AG08396 (cell line): ENCODE measurements around the gene C1GALT1.
"Not testable (repeated sequence)": the region's sequence is repeated elsewhere in the genome, so short reads cannot be mapped to it uniquely, and the experiment has no call there.

Source experiments
- DNase-seq: peaks from one replicate; pipeline ENCODE4 v3.0.0; 2012; ENCODE audit warnings: low spot score, mixed read lengths

C1GALT1 gene

DNA sequence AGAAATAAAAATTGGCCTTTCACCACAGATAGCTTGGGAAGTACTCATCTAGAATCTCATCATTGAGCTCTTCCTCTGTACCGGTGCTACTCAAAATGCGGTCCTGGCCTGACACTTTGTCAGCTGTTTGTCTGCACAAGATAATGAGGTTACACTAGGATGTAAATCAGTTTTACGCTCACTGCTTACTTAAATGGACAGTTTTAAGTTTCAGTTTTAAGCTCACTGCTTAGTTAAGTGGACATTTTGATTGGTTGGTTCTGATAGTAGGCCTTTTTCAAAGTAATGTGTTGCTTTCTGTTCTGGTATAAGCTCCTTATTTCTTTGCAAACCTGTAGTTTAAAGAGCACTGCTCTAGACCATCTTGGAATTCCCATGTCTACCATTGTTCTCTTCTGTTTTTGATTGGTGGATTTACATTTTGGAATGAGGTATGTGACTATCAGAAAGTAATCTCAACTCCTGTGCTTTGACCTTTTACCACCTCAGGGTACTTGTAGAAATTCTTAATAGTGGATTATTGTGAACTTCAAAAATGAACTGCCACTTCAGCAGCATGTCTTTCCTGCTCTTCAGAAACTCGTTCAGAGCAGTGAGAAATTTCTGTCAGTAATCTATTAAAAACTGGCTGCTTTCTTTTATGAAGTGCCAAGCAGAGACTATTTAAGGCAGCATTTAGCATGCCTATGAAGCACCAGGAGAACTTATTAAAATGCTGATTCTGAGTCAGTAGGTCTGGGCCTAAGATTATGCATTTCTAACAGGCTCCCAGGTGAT, 55.0 kb downstream of the C1GALT1 start:
- no peak for DNase-seq

DNA sequence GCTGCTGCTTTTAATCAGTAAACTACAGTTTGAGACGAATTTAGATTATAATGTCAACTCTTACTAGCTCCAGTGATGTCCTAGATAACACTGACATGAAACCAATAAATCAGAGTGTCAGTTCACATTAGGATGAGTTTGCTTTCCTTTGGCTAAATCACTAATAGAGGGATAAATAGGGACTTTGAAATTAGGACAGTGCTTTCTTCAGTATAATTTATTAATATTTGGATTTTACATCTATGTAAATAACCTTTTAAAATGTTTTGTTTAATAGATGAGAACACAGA, 55.6 kb downstream of the C1GALT1 start:
- no peak for DNase-seq

DNA sequence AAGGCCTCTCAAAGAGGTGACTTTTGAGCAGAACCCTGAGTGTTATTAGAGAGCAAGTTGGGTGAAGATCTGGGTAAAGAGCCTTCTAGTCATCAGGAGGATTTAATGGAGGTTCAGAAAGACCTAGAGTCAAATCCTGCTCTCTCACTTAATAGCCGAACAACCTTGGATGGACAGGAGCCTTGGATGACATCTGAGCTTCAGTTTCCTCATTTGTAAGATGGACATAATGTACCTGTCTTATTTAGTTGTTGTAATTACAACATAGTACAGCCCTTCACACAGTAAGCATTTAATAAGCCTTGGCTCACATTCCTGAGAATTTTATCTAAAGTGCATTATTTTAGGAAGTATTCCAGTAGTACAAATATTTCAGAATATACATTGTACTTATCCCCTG, 57.0 kb downstream of the C1GALT1 start:
- no peak for DNase-seq

DNA sequence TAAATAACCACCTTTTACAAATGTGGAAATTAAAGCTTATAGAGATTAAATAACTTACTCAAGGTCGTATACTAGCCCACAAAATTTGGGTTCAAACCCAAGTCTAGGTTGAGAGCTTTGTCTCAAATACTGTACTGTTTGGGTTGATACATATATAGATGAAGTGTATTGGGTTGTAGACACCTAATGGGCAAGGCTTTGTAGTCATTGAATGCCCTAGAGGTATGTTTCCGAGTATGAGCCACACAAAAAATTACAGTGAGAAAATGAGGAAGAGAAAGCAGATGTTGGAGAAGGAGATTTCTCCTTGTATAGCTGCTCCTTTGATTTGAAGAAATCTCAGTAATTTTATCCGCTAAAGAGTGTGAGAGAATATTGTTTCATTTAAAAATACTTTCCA, 60.6 kb downstream of the C1GALT1 start:
- DNase-seq, result no peak

GRCh38 chr7:7245233-7245632, 62.9 kb downstream of the C1GALT1 start:
- DNase-seq, result not testable (repeated sequence)

DNA sequence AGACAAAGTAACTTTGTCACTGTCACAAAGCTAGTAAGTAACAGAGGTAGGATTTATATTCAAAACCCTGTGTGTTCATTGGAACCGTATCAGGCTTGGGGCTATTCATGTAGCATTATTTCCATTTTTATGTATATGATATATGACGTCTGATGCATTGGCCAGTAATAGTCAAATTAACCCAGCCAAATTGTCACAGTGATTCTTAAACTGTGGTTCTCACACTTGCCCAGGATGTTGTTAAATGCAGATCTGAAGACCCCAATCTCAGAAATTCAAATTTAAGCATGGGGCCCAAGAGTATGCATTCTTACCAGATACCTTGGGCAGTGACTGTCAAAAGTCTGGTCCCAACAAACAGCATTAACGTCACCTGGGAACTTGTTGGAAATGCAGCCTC, 63.9 kb downstream of the C1GALT1 start:
- DNase-seq, result no peak

DNA sequence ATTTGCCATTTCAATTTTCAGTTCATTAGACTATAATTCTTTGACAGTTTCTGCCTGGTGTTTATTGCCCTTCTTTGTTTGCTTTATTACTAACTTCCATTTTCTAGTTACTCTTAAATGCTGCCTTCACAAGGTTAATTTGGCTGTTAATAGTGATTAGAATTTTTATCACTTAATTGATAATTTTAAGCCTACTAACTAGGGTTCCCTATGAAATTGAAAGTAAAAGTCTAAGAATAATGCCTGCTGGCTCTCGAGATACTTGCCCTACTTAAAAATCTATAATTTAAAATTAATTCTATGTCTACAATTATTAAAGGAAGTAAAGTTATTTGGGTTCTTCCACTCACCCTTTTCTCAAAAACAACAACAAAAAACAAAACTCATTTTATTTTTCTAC, 65.3 kb downstream of the C1GALT1 start:
- DNase-seq, result no peak

GRCh38 chr7:7249814-7250213, 67.5 kb downstream of the C1GALT1 start:
- no peak for DNase-seq

DNA sequence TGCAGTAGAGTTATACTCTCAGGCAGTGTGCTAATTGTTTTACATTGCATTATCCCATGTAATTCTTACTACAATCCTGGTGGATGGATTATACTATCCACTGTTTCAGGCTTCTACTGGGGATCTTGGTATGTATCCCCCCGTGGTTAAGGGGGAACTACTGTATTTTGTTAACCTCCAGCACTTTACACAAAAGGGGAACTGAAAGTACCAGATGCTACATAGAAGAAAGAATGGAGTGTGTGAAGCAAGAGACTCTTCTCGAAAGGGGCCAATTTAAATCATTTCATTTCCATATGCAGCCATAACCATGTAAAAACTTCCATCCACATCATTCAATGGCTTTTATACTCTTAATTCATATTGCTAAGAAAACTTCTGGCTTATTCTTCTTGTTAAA, 69.4 kb downstream of the C1GALT1 start:
- DNase-seq, result no peak

DNA sequence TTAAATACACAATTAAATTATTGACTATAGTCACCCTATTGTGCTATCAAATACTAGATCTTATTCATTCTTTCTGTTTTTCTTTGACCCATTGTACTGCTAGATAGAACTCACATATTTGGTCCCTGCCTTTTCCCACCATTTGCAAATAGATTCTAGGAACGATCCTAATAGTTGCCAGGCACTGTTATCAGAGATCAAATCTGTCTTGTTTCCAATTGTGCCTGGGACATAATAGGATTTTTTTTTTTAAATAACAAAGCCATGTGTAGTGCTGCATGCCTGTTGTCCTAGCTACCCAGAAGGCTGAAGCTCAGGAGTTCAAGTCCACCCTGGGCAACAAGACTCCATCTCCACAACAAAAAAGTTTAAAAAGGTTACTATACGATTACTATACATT, 72.0 kb downstream of the C1GALT1 start:
- DNase-seq, result no peak

GRCh38 chr7:7254908-7255307, 72.6 kb downstream of the C1GALT1 start:
- no peak for DNase-seq

- no peak for DNase-seq
Observed at GRCh38 chr7:7256731-7257274, 74.5 kb downstream of the C1GALT1 start.

- no peak for DNase-seq
Observed at GRCh38 chr7:7257899-7258692, 75.8 kb downstream of the C1GALT1 start.

DNA sequence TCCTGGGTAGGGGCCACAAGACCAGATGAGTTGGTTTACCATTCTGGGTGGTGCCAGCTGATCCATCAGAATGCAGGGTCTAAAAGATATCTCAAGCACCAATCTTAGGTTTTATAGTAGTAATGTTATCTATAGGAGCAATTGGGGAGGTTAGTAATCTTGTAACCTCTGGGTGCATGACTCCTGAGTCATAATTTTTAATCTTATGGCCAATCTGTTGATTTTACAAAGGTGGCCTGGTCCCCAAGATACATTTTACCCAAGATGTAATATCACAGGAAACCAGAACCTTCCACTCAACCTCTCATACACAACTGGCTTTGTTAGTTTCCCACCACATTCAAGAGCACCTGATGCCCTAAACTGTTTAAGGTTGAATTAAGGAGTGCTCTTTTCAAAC, 79.5 kb downstream of the C1GALT1 start:
- no peak for DNase-seq

GRCh38 chr7:7263297-7264230, 81.2 kb downstream of the C1GALT1 start:
- no peak for DNase-seq

GRCh38 chr7:7264306-7265040, 82.1 kb downstream of the C1GALT1 start:
- no peak for DNase-seq

DNA sequence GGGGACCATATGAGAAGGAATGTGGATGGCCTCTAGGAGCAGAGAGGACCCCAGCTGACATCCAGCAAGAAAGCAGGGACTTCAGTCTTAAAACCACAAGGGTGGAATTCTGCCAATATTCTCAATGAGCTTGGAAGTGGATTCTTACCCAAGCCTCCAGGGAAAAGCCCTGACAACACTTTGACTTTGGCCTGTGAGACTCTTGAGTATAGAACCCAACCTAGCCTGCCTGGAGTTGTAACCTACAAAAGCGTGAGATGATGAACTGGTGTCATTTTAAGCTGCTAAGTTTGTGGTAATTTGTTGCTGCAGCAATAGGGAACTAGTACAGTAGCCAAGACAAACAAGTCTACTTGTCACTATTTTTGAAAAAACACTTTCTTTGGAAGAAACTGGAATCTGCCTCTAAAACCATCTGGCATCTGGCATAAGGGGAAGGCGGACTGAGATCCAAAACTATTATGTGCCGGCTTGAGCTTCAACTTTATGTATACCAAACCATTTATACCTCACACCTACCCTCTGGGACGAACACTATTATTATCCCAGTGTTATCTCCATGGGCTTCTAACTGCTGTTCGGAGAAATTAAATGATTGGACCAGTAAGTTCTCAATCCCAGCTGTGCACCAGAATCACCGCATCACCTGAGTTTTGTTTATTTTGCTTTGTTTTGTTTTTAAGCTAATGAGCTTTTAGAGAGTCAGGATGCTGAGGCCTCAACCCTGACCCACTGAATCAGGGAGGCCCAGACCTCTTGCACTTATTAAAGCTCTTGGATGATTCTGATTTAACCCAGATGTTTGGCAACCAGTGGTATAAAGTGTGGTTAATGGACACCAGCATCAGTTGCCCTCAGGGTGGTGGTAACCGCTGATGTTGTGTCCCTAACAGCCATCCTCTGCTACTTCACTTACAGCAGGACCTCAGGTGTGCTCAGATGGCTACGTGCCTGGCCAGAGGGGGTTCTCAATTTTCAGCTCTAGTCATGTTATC, 83.0 kb downstream of the C1GALT1 start:
- DNase-seq, result no peak

DNA sequence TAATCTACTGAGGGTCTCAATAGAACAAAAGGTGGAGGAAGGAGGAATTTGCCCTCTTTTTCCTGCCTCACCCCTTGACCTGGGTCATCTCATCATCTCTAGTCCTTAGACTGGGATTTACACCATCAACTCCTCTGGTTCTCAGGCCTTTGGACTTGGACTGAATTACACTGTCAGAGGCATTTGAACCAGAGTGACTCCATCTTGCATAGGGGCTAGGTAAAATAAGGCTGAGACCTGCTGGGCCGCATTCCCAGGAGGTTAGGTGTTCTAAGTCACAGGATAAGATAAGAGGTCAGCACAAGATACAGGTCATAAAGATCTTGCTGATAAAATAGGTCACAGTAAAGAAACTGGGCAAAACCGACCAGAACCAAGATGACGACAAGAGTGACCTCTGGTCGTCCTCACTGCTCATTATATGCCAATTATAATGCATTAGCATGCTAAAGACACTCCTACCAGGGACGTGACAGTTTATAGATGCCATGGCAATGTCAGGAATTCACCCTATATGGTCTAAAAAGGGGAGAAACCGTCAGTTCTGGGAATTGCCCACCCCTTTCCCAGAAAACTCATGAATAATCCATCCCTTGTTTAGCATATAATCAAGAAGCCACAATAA, 84.0 kb downstream of the C1GALT1 start:
- DNase-seq, result no peak

- no peak for DNase-seq
Observed at GRCh38 chr7:7271094-7271874, 88.9 kb downstream of the C1GALT1 start.
